Skeletal muscle satellite cell (primary cell): ENCODE data around the gene KIRREL2.
A peak's percentile ranks its signal among the peaks of the same experiment; 100 is the strongest.
"Not testable (repeated sequence)": the region's sequence is repeated elsewhere in the genome, so short reads cannot be mapped to it uniquely, and the experiment has no call there.

Source experiments
- H3K27me3 ChIP-seq: 2 replicates; pipeline ENCODE4 v1.7.0; 2013; ENCODE audit warnings: low read length; ENCODE audit not compliant: control insufficient read depth, insufficient read depth
- H3K36me3 ChIP-seq: 2 replicates; pipeline ENCODE4 v1.7.0; 2013; ENCODE audit warnings: mild to moderate bottlenecking, control low read depth, low read length; ENCODE audit not compliant: insufficient read depth
- H3K4me1 ChIP-seq: 2 replicates; pipeline ENCODE4 v1.7.0; 2013; ENCODE audit warnings: low read length; ENCODE audit not compliant: control insufficient read depth, insufficient read depth
- H3K4me2 ChIP-seq: 2 replicates; pipeline ENCODE4 v1.7.0; 2013; ENCODE audit warnings: mild to moderate bottlenecking, low read length
- H3K4me3 ChIP-seq: 2 replicates; pipeline ENCODE4 v1.7.0; 2013; ENCODE audit warnings: low read length
- H3K9ac ChIP-seq: 2 replicates; pipeline ENCODE4 v1.7.0; 2013; ENCODE audit warnings: mild to moderate bottlenecking, low read depth, low read length, moderate library complexity
- H3K9me3 ChIP-seq: replicated peaks from 2 replicates; pipeline ENCODE4 v1.7.0; 2013; ENCODE audit warnings: mild to moderate bottlenecking, control low read depth, low read length

KIRREL2 gene

GRCh38 chr19:35902870-35903475 is 46.3 kb downstream of the KIRREL2 start:
- peak overlapping the region; percentile 49 for H3K9ac ChIP-seq
- H3K4me1 ChIP-seq, result peaks cover 49% of the 10 kb centered on the region

GRCh38 chr19:35903550-35904179 is 47.0 kb downstream of the KIRREL2 start:
- H3K4me3 ChIP-seq, result peak overlapping the region; percentile 59
- H3K36me3 ChIP-seq, result no peaks in the 10 kb centered on the region
- H3K4me2 ChIP-seq, result peak overlapping the region; percentile 77
- H3K4me1 ChIP-seq, result peaks cover 42% of the 10 kb centered on the region
- peak overlapping the region; percentile 49 for H3K9ac ChIP-seq
- H3K9me3 ChIP-seq, result no peaks in the 10 kb centered on the region
- H3K27me3 ChIP-seq, result no peaks in the 10 kb centered on the region

More at GRCh38 chr19:35902870-35903475, 46.3 kb downstream of the KIRREL2 start:
- H3K36me3 ChIP-seq, result no peaks in the 10 kb centered on the region
- peak overlapping the region; percentile 59 for H3K4me3 ChIP-seq
- peak overlapping the region; percentile 77 for H3K4me2 ChIP-seq
- no peaks in the 10 kb centered on the region for H3K9me3 ChIP-seq
- no peaks in the 10 kb centered on the region for H3K27me3 ChIP-seq

- H3K27me3 ChIP-seq, result no peaks in the 10 kb centered on the region
- no peaks in the 10 kb centered on the region for H3K36me3 ChIP-seq
- no peak overlapping the region for H3K9ac ChIP-seq
- no peak overlapping the region for H3K4me3 ChIP-seq
- H3K9me3 ChIP-seq, result no peaks in the 10 kb centered on the region
- no peak overlapping the region for H3K4me2 ChIP-seq
- H3K4me1 ChIP-seq, result peaks cover 41% of the 10 kb centered on the region
Observed at GRCh38 chr19:35904311-35905068, 47.8 kb downstream of the KIRREL2 start.

- Histone ChIP-seq H3K36me3 (no peaks in the 10 kb centered on the region), H3K9ac (no peak overlapping the region), H3K27me3 (no peaks in the 10 kb centered on the region), H3K9me3 (no peaks in the 10 kb centered on the region), H3K4me1 (peaks cover 41% of the 10 kb centered on the region), H3K4me2 (no peak overlapping the region), H3K4me3 (no peak overlapping the region)
Observed at GRCh38 chr19:35905178-35905727, 48.5 kb downstream of the KIRREL2 start.

- Histone ChIP-seq H3K4me3 (no peak overlapping the region), H3K27me3 (no peaks in the 10 kb centered on the region), H3K9me3 (no peaks in the 10 kb centered on the region), H3K9ac (no peak overlapping the region), H3K4me1 (peaks cover 22% of the 10 kb centered on the region), H3K36me3 (no peaks in the 10 kb centered on the region), H3K4me2 (no peak overlapping the region)
Observed at GRCh38 chr19:35907377-35907745, 50.6 kb downstream of the KIRREL2 start.

GRCh38 chr19:35908010-35908441 is 51.3 kb downstream of the KIRREL2 start, which contains the start of gene TYROBP:
TSS of gene TYROBP (minus strand) at chr19:35908295. CDS start at chr19:35908228, 67 bp downstream.
- no peaks in the 10 kb centered on the region for H3K36me3 ChIP-seq
- H3K9ac ChIP-seq, result no peak within 1 kb of the TSS
- H3K4me2 ChIP-seq, result no peak within 1 kb of the TSS
- H3K27me3 ChIP-seq, result no peaks in the 10 kb centered on the region
- no peak within 1 kb of the TSS for H3K4me3 ChIP-seq
- H3K4me1 ChIP-seq, result peaks cover 16% of the 10 kb centered on the region
- no peaks in the 10 kb centered on the region for H3K9me3 ChIP-seq

- Histone ChIP-seq H3K4me3 (no peak overlapping the region), H3K9me3 (no peaks in the 10 kb centered on the region), H3K4me2 (no peak overlapping the region), H3K9ac (no peak overlapping the region), H3K27me3 (no peaks in the 10 kb centered on the region), H3K4me1 (peaks cover 12% of the 10 kb centered on the region), H3K36me3 (no peaks in the 10 kb centered on the region)
Observed at GRCh38 chr19:35908973-35909683, 52.4 kb downstream of the KIRREL2 start.

GRCh38 chr19:35909684-35910035 is 52.9 kb downstream of the KIRREL2 start:
- Histone ChIP-seq H3K4me3 (no peak overlapping the region), H3K9me3 (no peaks in the 10 kb centered on the region), H3K4me1 (peaks cover 12% of the 10 kb centered on the region), H3K27me3 (no peaks in the 10 kb centered on the region), H3K36me3 (no peaks in the 10 kb centered on the region), H3K4me2 (no peak overlapping the region), H3K9ac (no peak overlapping the region)

GRCh38 chr19:35910355-35910754 is 53.6 kb downstream of the KIRREL2 start:
- H3K4me1 ChIP-seq, H3K4me3 ChIP-seq, H3K27me3 ChIP-seq, H3K9ac ChIP-seq, H3K4me2 ChIP-seq, H3K9me3 ChIP-seq, H3K36me3 ChIP-seq: not testable (repeated sequence)

GRCh38 chr19:35911173-35911572 is 54.5 kb downstream of the KIRREL2 start:
- Histone ChIP-seq H3K27me3 (no peaks in the 10 kb centered on the region), H3K9ac (no peak overlapping the region), H3K4me2 (no peak overlapping the region), H3K36me3 (no peaks in the 10 kb centered on the region), H3K4me1 (peaks cover 7% of the 10 kb centered on the region), H3K9me3 (no peaks in the 10 kb centered on the region), H3K4me3 (no peak overlapping the region)

- Histone ChIP-seq H3K4me3 (no peak overlapping the region), H3K4me1 (peaks cover 7% of the 10 kb centered on the region), H3K9me3 (no peaks in the 10 kb centered on the region), H3K9ac (no peak overlapping the region), H3K4me2 (no peak overlapping the region), H3K27me3 (no peaks in the 10 kb centered on the region), H3K36me3 (no peaks in the 10 kb centered on the region)
Observed at GRCh38 chr19:35911790-35912189, 55.1 kb downstream of the KIRREL2 start.
